Measurements from ENCODE around the gene SYNE1. TPM values are rescaled to one million over a fixed set of nuclear protein-coding genes. Genes with fewer than 3 reads are reported as not detected.

SYNE1 gene
- total RNA-seq, 1 donor from 2014 or later = 26.6 TPM

DNA sequence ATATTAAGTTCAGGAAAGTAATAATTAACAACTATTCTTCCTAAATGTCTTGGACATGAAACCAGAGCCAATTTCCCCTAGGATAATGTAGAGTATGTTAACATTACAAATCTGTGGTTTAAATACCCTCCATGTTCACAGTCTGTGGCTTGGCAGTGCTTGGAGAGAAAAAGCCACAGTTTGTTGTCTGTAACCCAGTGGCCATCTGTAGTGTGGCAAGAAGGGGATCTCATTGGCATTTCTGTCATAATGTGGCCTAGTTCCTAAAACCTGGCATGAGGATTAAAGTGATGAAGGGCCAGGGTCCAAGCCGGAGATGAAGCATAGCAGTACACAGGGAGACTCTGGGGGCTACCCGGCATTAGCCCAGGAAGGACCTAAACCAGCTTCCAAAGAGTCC is 31.2 kb downstream of the SYNE1 start:
- H3K27me3 Mint-ChIP-seq = peaks cover 5% of the 10 kb centered on the region
- DNase-seq (ENCODE audit: extremely low spot score, unreplicated experiment) = no peak
- H3K4me1 Mint-ChIP-seq (ENCODE audit: unreplicated experiment) = no peaks in the 10 kb centered on the region
- TF ChIP-seq, protein P1, sequence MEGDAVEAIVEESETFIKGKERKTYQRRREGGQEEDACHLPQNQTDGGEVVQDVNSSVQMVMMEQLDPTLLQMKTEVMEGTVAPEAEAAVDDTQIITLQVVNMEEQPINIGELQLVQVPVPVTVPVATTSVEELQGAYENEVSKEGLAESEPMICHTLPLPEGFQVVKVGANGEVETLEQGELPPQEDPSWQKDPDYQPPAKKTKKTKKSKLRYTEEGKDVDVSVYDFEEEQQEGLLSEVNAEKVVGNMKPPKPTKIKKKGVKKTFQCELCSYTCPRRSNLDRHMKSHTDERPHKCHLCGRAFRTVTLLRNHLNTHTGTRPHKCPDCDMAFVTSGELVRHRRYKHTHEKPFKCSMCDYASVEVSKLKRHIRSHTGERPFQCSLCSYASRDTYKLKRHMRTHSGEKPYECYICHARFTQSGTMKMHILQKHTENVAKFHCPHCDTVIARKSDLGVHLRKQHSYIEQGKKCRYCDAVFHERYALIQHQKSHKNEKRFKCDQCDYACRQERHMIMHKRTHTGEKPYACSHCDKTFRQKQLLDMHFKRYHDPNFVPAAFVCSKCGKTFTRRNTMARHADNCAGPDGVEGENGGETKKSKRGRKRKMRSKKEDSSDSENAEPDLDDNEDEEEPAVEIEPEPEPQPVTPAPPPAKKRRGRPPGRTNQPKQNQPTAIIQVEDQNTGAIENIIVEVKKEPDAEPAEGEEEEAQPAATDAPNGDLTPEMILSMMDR (conservative IDR thresholded peaks at IDR 0.05) = no peak
- H3K4me3 Mint-ChIP-seq = no peak overlapping the region
- no peak overlapping the region for H3K27ac Mint-ChIP-seq
- H3K36me3 Mint-ChIP-seq = no peaks in the 10 kb centered on the region
- H3K9me3 Mint-ChIP-seq = no peaks in the 10 kb centered on the region

DNA sequence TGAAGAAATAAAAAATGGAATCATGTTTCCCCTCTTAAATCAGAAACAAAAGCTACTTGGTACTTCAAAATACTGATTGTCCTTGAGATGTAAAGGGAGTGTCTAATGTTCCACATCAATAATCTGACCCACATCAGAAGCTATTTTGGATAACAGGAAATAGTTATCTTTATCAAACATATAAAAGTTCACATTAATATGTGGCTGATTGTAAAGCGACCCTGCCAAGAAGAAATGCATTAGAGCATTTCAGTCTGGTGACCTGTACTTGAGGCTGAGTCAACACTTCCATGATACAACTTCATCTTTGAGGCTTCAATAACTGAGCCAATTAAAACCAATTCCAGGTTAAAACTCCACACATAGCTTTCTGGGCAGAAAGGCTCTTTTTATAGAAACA is 31.8 kb downstream of the SYNE1 start:
- Mint-ChIP-seq H3K4me3 (no peak overlapping the region), H3K27me3 (peaks cover 4% of the 10 kb centered on the region), H3K27ac (no peak overlapping the region), H3K9me3 (no peaks in the 10 kb centered on the region), H3K4me1 (ENCODE audit: unreplicated experiment) (no peaks in the 10 kb centered on the region), H3K36me3 (no peaks in the 10 kb centered on the region)
- TF ChIP-seq, protein P1 (conservative IDR thresholded peaks at IDR 0.05) = no peak
- DNase-seq (ENCODE audit: extremely low spot score, unreplicated experiment) = no peak

DNA sequence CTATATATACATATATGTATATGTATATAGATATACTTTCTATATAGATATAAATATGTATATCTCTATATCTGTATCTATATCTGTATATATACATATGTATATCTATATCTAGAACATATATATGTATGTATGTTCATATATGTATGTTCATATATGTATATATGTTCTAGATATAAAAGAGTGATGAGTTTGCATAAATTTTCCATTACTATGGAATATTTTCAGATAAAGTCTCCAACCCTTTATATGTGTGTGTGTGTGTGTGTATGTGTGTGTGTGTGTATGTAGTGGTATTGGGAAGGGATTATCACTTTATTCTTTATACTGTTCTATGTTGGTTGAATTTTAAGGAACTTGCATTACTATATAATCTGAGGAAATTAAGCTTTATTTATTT is 33.3 kb downstream of the SYNE1 start:
- H3K36me3 Mint-ChIP-seq = no peaks in the 10 kb centered on the region
- no peak overlapping the region for H3K4me3 Mint-ChIP-seq
- TF ChIP-seq, protein P1 (conservative IDR thresholded peaks at IDR 0.05) = no peak
- no peak for DNase-seq (ENCODE audit: extremely low spot score, unreplicated experiment)
- peaks cover 4% of the 10 kb centered on the region for H3K27me3 Mint-ChIP-seq
- peaks cover 9% of the 10 kb centered on the region for H3K4me1 Mint-ChIP-seq (ENCODE audit: unreplicated experiment)
- no peak overlapping the region for H3K27ac Mint-ChIP-seq
- no peaks in the 10 kb centered on the region for H3K9me3 Mint-ChIP-seq

DNA sequence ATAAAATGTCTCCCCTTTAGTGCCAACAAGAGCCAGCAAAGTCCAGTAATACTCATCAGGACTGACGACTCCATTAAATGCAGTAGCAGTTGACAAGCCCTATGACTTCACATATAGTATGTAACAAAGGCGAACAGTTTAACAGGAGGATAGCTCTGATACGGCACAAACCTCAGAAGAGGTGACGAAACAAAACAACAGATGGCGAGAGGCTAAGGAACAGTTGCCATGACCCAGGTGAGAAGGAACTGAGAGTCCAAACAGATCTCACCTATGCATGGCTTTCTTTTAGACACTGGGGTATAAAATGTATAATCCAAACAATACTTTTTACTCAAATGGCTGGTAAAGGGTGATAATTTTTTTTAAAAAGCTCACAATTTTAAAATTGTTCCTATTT is 37.1 kb downstream of the SYNE1 start:
- no peak overlapping the region for H3K27ac Mint-ChIP-seq
- H3K4me1 Mint-ChIP-seq (ENCODE audit: unreplicated experiment) = peaks cover 11% of the 10 kb centered on the region

DNA sequence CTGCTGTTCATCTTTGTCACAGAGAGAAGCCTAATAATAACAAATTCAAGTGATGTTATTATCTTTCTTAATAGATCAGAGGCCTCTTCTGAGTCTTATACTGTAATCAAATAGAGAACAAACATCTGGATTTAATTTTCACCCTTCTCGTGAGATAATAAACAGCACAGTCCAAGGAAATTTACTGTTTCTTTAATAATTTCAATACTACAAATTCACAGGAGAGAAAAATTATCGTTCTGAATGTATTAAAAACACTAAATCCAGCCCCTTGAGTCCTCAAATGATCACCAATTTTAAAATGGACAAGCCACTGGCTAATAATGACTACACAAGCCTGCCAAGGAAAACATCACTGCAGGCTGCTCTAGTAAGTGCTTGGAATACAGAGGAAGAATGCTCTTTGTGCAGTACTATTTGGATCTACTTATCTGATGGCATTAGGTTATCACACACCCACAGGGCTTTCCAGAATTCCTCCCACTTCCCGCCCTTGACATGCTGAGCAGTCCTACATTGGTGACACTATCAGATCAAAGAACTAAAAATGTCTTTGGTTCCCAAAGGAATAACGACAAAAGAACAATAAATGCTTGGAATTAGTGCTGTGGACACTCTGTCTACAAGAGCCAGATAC is 38.1 kb downstream of the SYNE1 start:
- H3K9me3 Mint-ChIP-seq = peaks cover 5% of the 10 kb centered on the region
- TF ChIP-seq, protein P1 (conservative IDR thresholded peaks at IDR 0.05) = no peak
- H3K4me1 Mint-ChIP-seq (ENCODE audit: unreplicated experiment) = peaks cover 11% of the 10 kb centered on the region
- no peak overlapping the region for H3K27ac Mint-ChIP-seq
- DNase-seq (ENCODE audit: extremely low spot score, unreplicated experiment) = no peak
- H3K36me3 Mint-ChIP-seq = no peaks in the 10 kb centered on the region
- H3K27me3 Mint-ChIP-seq = peaks cover 4% of the 10 kb centered on the region
- no peak overlapping the region for H3K4me3 Mint-ChIP-seq

More for the DNA sequence above, 37.1 kb downstream of the SYNE1 start:
- no peaks in the 10 kb centered on the region for H3K36me3 Mint-ChIP-seq
- no peak overlapping the region for H3K4me3 Mint-ChIP-seq
- TF ChIP-seq, protein P1 (conservative IDR thresholded peaks at IDR 0.05) = no peak
- no peak for DNase-seq (ENCODE audit: extremely low spot score, unreplicated experiment)
- peaks cover 4% of the 10 kb centered on the region for H3K27me3 Mint-ChIP-seq
- H3K9me3 Mint-ChIP-seq = no peaks in the 10 kb centered on the region

Measured in type B pancreatic cell (in vitro differentiated cells).